ENCODE results near the gene TMEM126B.
"Not testable (repeated sequence)": the region's sequence is repeated elsewhere in the genome, so short reads cannot be mapped to it uniquely, and the experiment has no call there.

The TMEM126B gene

DNA sequence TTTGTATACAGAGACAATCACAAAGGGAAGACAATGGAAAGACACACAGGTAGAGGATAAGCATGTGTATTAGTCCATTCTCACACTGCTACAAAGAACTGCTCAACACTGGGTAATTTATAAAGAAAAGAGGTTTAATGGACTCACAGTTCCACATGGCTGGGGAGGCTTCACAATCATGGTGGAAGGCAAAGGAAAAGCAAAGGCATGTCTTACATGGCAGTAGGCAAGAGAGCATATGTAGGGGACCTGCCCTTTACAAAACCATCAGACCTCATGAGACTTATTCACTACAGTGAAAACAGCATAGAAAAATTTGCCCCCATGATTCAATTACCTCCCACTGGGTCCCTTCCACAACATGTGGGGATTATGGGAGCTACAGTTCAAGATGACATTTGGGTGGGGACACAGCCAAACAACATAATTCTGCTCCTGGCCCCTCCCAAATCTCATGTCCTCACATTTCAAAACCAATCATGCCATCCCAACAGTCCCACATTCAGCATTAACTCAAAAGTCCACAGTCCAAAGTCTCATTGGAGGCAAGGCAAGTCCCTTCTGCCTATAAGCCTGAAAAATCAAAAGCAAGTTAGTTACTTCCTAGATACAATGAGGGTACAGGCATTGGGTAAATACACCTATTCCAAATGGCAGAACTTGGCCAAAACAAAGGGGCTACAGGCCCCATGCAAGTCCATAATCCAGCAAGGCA, 42.7 kb downstream of the TMEM126B start:
- not testable (repeated sequence) for H3K4me1 ChIP-seq (ENCODE audit: control insufficient read depth, insufficient read depth, low read length); H3K4me3 ChIP-seq (ENCODE audit: low read depth, low read length); H3K9me3 ChIP-seq (ENCODE audit: control insufficient read depth, insufficient read depth, low read length); H3K36me3 ChIP-seq (ENCODE audit: control insufficient read depth, insufficient read depth, low read length); H3K27me3 ChIP-seq (ENCODE audit: control insufficient read depth, insufficient read depth, low read length); H3K9ac ChIP-seq (ENCODE audit: low read depth, low read length)

DNA sequence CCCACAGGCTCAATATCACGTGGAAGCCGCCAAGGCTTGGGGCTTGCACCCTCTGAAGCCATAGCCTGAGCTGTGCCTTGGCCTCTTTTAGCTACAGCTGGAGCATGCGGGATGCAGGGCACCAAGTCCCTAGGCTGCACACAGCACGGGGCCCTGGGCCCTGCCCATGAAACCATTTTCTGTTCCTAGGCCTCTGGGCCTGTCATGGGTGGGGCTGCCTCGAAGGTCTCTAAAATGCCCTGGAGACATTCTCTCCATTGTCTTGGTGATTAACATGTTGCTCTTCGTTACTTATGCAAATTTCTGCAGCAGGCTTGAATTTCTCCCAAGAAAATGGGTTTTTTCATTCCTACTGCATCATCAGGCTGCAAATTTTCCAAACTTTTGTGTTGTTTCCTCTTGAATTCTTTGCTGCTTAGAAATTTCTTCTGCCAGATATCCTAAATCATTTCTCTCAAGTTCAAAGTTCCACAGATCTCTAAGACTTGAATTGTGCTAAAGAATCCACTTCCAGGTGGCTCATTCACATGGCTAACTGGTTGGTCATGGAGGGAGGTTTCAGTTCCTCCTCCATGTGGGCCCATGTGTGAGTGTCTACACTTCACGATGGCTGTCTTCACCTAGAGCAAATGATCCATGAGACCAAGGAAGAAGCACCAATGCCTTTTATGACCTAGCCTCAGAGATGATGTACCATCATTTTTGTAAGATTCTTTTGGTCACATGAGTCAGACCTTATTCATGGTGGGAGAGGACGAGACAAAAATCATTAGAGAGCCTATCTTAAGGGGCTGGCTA, 43.9 kb downstream of the TMEM126B start:
- peaks cover 6% of the 10 kb centered on the region for H3K27me3 ChIP-seq (ENCODE audit: control insufficient read depth, insufficient read depth, low read length)
- no peak overlapping the region for H3K9ac ChIP-seq (ENCODE audit: low read depth, low read length)
- H3K4me1 ChIP-seq (ENCODE audit: control insufficient read depth, insufficient read depth, low read length), result no peaks in the 10 kb centered on the region
- H3K36me3 ChIP-seq (ENCODE audit: control insufficient read depth, insufficient read depth, low read length), result no peaks in the 10 kb centered on the region
- peaks cover 7% of the 10 kb centered on the region for H3K9me3 ChIP-seq (ENCODE audit: control insufficient read depth, insufficient read depth, low read length)
- no peak overlapping the region for H3K4me3 ChIP-seq (ENCODE audit: low read depth, low read length)

DNA sequence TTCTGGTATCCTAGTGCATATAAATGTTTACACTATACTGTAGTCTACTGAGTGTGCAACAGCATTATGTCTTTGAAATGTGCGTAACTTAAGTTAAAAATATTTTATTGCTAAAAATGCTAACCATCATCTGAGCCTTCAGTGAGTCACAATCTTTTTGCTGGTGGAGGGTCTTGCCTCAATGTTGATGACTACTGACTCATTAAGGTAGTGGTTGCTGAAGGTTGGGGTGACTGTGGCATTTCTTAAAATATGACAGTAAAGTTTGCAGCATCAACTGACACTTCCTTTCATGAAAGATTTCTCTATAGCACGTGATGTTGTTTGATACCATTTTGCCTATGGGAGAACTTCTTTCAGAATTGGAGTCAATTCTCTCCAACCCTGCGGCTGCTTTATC, 45.0 kb downstream of the TMEM126B start:
- Histone ChIP-seq H3K36me3 (ENCODE audit: control insufficient read depth, insufficient read depth, low read length) (no peaks in the 10 kb centered on the region), H3K9me3 (ENCODE audit: control insufficient read depth, insufficient read depth, low read length) (peaks cover 7% of the 10 kb centered on the region), H3K27me3 (ENCODE audit: control insufficient read depth, insufficient read depth, low read length) (peaks cover 6% of the 10 kb centered on the region), H3K4me1 (ENCODE audit: control insufficient read depth, insufficient read depth, low read length) (no peaks in the 10 kb centered on the region), H3K4me3 (ENCODE audit: low read depth, low read length) (no peak overlapping the region), H3K9ac (ENCODE audit: low read depth, low read length) (no peak overlapping the region)

DNA sequence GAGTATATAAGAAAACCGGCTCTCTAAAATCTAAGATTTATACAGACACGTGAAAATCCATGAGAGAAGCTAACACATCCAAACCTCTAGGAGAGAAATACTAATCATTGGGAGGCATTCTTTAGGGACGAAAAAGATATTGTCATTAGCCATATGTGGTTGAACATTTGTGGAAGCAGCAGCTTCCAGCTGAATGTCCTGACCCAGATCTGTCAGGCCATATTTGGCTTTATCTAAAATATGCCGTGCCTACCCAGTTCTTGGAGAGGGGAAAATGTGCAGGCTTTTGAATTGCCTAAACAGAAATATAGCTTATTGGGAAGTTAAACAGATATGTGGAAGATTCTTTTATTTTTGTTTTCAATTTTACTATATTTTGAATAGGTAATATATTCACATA, 51.2 kb downstream of the TMEM126B start:
- no peak overlapping the region for H3K4me3 ChIP-seq (ENCODE audit: low read depth, low read length)
- no peak overlapping the region for H3K9ac ChIP-seq (ENCODE audit: low read depth, low read length)
- peaks cover 3% of the 10 kb centered on the region for H3K4me1 ChIP-seq (ENCODE audit: control insufficient read depth, insufficient read depth, low read length)
- peaks cover 4% of the 10 kb centered on the region for H3K27me3 ChIP-seq (ENCODE audit: control insufficient read depth, insufficient read depth, low read length)
- no peaks in the 10 kb centered on the region for H3K9me3 ChIP-seq (ENCODE audit: control insufficient read depth, insufficient read depth, low read length)
- H3K36me3 ChIP-seq (ENCODE audit: control insufficient read depth, insufficient read depth, low read length), result no peaks in the 10 kb centered on the region

DNA sequence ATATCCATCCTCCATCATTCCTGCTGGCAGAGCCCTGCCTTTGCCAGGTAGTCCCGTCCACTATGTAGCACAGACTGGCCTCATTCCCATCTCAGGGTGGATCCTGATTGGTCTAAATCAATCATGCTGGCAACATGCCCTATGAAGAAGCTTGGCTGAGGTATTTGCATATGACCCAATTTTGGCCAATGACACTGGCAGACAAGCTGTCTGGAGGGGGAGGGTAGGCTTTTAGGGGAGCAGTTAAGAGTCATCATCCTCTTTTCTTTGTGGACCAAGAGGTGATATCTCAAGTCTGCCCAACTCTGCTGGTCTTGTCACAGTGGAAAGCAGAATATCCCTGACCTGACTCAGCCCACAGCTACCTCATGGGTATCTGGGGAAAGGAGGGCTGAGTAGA, 52.5 kb downstream of the TMEM126B start:
- H3K9me3 ChIP-seq (ENCODE audit: control insufficient read depth, insufficient read depth, low read length), result no peaks in the 10 kb centered on the region
- no peak overlapping the region for H3K9ac ChIP-seq (ENCODE audit: low read depth, low read length)
- H3K36me3 ChIP-seq (ENCODE audit: control insufficient read depth, insufficient read depth, low read length), result no peaks in the 10 kb centered on the region

DNA sequence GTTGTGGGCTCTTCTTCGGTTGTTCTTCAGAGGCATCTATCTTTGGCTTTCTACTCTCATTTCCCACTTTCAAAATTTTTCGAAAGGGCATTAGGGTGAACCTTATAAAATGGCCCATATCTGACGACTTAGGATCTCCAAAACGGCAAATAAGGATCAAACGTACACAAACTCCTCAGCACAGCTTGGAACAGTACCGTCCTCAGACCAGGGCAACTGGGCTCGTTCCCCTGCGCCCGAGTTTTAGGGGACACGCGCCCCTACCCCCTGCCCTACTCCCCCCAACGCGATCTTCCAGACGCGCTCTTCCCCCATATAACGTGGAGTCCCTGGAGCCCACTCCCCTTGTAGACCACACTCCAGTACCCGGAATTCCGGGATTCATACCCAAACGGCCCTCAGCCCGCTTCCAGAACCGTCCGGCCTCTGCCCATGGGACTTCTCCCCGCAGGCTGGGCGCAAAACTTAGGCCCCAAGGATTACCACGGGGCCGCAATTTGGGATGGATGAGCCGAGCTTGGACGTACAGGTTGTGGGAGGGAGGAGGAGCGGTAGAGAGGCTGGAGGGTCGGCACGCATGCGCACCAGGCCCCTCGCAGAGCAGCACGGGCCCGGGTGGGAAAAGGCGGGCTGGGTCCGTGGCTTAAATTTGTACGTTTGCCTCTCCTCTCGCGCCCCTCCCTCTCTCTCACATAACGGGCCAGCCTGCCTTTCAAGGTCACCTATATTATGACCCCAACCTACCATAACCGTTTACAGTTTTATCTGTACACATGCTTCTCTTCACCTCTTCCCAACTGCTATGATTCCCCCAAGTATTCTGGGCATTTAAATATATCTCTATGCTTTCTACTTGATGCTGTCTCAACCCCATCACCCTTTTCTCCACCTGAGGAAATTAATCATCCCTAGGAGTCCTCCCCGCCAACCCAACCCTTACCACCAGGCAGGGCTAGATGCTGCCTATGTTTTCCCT, 54.2 kb downstream of the TMEM126B start:
- Histone ChIP-seq H3K36me3 (ENCODE audit: control insufficient read depth, insufficient read depth, low read length) (no peaks in the 10 kb centered on the region), H3K4me1 (ENCODE audit: control insufficient read depth, insufficient read depth, low read length) (peaks cover 3% of the 10 kb centered on the region), H3K9ac (ENCODE audit: low read depth, low read length) (no peak overlapping the region), H3K4me3 (ENCODE audit: low read depth, low read length) (no peak overlapping the region), H3K9me3 (ENCODE audit: control insufficient read depth, insufficient read depth, low read length) (no peaks in the 10 kb centered on the region), H3K27me3 (ENCODE audit: control insufficient read depth, insufficient read depth, low read length) (peaks cover 3% of the 10 kb centered on the region)

More for the DNA sequence above, 52.5 kb downstream of the TMEM126B start:
- Histone ChIP-seq H3K27me3 (ENCODE audit: control insufficient read depth, insufficient read depth, low read length) (peaks cover 3% of the 10 kb centered on the region), H3K4me1 (ENCODE audit: control insufficient read depth, insufficient read depth, low read length) (peaks cover 3% of the 10 kb centered on the region), H3K4me3 (ENCODE audit: low read depth, low read length) (no peak overlapping the region)

DNA sequence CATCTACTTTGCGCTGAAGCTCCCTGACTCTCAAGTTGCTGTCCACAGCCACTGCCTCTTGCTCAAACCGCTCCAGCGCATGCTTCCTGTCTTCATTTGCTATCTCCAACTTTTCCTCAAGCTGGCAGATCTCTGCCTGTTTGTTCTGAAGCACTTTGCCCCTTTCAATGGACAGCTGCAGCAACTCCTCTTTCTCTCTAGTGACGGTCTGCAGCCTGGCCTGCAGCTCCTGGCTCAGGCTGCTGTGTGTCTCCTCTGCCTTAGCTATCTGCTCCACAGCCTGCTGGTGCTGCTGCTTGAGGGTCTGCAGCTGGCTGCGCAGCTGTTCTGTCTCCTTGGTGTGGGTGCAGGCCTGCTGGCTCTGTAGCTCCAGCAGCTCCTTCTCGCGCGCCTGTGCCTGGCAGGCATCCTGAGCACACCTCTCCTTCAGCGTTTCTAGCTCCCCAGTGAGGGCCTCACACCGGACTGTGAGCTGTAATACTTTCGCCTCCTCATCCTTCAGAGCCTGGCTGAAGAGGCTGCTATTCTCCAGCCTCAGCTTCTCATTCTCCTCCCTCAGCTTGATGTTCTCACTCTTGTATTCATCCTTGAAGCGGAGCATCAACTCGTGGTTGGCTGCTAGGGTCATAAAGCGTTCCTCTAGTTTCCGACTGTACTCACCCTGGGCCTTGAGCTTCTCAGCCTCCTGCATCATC, 56.9 kb downstream of the TMEM126B start:
- no peaks in the 10 kb centered on the region for H3K27me3 ChIP-seq (ENCODE audit: control insufficient read depth, insufficient read depth, low read length)
- H3K9me3 ChIP-seq (ENCODE audit: control insufficient read depth, insufficient read depth, low read length), result no peaks in the 10 kb centered on the region
- no peaks in the 10 kb centered on the region for H3K4me1 ChIP-seq (ENCODE audit: control insufficient read depth, insufficient read depth, low read length)
- H3K9ac ChIP-seq (ENCODE audit: low read depth, low read length), result no peak overlapping the region
- H3K36me3 ChIP-seq (ENCODE audit: control insufficient read depth, insufficient read depth, low read length), result no peaks in the 10 kb centered on the region
- no peak overlapping the region for H3K4me3 ChIP-seq (ENCODE audit: low read depth, low read length)

DNA sequence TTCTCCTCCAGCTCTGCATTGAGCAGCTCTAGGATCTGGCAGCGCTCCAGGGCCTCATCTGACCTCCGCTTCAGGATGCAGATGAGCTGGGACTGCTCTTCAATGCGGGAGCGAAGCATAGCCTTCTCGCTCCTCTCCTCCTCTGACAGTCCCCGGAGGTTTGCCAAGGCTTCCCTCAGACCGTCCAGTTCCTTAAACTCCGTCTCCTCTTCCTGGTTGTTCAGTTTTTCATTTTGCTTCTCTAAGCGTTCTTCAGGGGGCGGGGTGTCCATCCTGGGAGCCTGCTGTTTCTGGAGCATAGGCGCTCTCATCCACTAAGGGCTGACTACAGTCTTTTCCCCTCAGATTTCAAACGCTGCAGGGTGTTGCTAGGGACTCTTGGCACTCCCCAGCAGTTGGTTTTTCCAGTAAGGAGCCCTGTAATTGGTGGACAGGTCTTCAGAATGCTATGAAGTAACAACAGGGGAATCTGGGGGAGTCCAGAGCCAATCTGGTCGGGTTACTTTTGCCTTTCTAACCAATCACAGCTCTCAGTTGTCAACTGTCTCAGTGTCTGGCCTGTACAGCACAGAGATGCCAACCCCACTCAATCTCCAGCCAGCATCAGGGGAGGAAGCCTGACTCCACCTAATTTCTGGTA, 57.5 kb downstream of the TMEM126B start, which contains the start of gene CCDC89:
Gene CCDC89, minus strand, starts transcription at position 376 of the 640 bp plus-strand sequence. Its CDS starts 65 bp downstream, at position 311.
- no peaks in the 10 kb centered on the region for H3K36me3 ChIP-seq (ENCODE audit: control insufficient read depth, insufficient read depth, low read length)
- H3K4me1 ChIP-seq (ENCODE audit: control insufficient read depth, insufficient read depth, low read length), result no peaks in the 10 kb centered on the region
- no peaks in the 10 kb centered on the region for H3K27me3 ChIP-seq (ENCODE audit: control insufficient read depth, insufficient read depth, low read length)
- H3K4me3 ChIP-seq (ENCODE audit: low read depth, low read length), result no peak within 1 kb of the TSS
- H3K9ac ChIP-seq (ENCODE audit: low read depth, low read length), result no peak within 1 kb of the TSS
- no peaks in the 10 kb centered on the region for H3K9me3 ChIP-seq (ENCODE audit: control insufficient read depth, insufficient read depth, low read length)
